HS-5 (cell line): ENCODE measurements around the gene PLEKHA1.

ENCODE experiments used
- DNase-seq: peaks from one replicate; pipeline ENCODE4 v3.0.0-alpha.2; 2012; ENCODE audit warnings: low read depth

PLEKHA1 gene

GRCh38 chr10:122347170-122347841, 27.2 kb upstream of the PLEKHA1 start:
- no peak for DNase-seq

DNA sequence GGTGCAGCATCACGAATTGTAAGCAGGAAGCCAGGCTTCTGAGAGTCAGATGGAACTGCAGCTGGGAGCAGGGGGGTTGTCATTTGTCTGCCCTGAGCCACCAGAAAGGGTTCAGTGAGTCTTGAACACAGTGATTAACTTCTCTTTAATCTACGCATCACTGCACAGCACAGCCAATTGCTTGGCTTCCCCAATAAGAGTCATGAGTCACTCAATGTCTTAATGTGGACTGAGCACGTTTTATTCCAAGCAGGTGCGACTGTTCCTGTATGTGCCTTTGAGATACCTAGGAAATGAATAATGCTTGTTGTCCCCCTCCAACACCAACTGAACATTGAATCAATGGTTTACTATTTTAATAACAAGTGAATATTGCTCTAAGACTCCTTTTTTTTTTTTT, 26.0 kb upstream of the PLEKHA1 start:
- DNase-seq, result no peak

GRCh38 chr10:122348935-122349361, 25.6 kb upstream of the PLEKHA1 start:
- DNase-seq, result no peak

GRCh38 chr10:122349758-122350369, 24.6 kb upstream of the PLEKHA1 start:
- DNase-seq, result no peak

- DNase-seq, result no peak
These were observed 23.6 kb upstream of the PLEKHA1 start for GRCh38 chr10:122350893-122351292.

DNA sequence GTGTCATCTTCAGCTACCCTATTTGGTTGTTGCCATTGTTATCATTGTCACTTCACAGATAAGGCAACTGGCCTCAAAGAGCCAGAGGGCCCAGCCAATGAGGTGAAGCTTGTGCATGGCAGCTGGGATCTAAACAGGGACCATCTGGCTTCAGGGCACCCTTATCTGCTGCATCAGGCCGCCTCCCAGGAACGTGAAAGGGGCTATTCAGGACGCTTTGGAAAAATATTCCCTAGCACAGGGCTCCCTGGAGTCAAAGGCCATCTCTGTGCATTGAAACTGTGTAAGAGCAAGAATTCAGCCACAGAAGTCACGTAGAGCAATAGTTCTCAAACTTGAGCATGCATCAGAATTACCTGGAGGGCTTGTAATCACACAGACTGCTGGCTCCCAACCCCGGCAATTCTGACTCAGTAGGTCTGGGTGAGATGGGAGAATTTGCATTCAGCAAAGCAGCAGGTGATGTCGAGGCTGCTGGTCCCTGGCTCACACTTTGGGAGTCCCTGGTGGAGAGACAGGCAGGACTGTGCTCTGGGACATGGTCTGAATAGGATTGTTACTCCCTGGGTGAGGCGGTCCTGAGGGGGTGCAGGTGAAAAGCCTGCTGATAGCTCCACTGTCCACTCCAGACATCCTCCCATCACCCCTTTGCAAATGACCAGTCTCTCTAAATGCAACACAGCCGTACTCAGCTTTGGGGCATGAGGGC, 21.5 kb upstream of the PLEKHA1 start:
- no peak for DNase-seq

DNA sequence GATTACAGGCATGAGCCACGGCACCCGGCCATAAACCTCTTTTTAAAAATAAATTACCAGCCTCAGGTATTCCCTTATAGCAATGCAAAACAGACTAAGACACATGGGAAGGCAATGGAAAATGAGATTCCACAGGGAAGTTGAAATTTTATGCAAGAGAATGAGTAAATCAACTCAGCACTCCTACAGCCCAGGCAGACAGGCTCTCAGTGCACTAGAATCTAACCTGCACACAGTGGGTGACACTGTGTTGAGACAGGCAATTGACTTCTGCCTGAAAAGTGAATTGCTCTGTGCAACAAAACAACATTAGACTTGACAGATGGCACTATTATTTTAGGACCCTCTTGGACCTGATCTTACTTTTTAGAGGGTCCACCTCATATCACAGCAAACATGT, 20.1 kb upstream of the PLEKHA1 start:
- no peak for DNase-seq

- DNase-seq, result no peak
These were observed 16.8 kb upstream of the PLEKHA1 start for GRCh38 chr10:122357685-122358084.

DNA sequence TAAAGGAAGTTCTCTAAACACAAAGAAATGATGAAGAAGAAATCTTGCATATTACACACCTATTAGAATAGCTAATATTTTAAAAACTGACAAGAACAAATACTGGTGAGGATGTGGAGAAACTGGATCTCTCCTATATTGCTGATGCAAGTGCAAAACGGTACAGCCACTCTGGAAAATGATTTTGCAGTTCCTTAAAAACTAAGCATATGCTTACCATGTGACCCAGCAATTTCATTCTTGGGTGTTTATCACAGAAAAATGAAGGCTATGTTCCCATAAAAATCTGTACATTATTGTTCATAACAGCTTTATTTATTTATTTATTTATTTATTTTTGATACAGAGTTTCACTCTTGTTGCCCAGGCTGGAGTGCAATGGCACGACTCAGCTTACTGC, 14.9 kb upstream of the PLEKHA1 start:
- no peak for DNase-seq

DNA sequence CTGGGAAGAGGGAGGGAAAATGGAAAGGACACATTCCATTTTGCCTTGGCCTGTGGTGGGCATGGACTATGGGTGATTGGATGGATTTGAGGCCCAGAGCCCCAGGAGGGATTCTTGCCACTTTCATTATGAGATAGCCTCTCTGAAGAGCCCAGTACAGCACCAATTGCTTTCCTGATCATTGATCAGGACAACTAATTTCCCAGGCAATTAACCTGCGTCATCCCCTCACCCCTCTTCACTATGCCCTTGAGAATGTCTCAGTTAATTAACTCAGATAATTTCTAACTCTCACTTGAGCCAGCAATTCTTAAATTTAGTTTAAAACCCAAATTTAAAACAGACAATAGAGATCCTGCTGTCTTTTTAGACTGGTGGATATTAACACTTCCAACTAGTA, 13.5 kb upstream of the PLEKHA1 start:
- no peak for DNase-seq

- DNase-seq, result no peak
These were observed 12.4 kb upstream of the PLEKHA1 start for GRCh38 chr10:122362031-122362592.

GRCh38 chr10:122362621-122363020, 11.9 kb upstream of the PLEKHA1 start:
- DNase-seq, result no peak

DNA sequence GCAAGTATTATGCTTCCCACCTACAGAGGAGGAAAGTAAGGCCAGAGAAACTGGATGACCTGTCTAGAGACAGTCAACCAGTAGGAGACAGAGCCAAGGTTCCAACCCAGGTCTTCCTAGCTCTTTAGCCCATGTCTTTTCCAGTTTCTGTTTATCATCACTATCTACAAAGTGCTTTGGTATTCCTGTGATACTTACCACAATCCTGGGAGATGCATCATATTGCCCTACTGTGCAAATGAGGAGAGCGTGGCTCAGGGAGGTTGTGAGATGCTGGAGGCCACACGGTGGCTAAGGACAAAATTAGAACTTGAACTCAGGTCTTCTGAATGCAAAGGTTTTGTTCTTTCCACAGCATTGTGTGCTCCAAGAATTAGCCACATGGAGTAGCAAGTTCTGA, 11.2 kb upstream of the PLEKHA1 start:
- DNase-seq, result no peak

GRCh38 chr10:122363722-122364463, 10.6 kb upstream of the PLEKHA1 start:
- no peak for DNase-seq

- no peak for DNase-seq
These were observed 5.8 kb upstream of the PLEKHA1 start for GRCh38 chr10:122368502-122369254.

GRCh38 chr10:122373108-122373507, 1.4 kb upstream of the PLEKHA1 start:
- DNase-seq, result no peak

GRCh38 chr10:122373721-122374120, 787 bp upstream of the PLEKHA1 start:
- DNase-seq, result no peak

DNA sequence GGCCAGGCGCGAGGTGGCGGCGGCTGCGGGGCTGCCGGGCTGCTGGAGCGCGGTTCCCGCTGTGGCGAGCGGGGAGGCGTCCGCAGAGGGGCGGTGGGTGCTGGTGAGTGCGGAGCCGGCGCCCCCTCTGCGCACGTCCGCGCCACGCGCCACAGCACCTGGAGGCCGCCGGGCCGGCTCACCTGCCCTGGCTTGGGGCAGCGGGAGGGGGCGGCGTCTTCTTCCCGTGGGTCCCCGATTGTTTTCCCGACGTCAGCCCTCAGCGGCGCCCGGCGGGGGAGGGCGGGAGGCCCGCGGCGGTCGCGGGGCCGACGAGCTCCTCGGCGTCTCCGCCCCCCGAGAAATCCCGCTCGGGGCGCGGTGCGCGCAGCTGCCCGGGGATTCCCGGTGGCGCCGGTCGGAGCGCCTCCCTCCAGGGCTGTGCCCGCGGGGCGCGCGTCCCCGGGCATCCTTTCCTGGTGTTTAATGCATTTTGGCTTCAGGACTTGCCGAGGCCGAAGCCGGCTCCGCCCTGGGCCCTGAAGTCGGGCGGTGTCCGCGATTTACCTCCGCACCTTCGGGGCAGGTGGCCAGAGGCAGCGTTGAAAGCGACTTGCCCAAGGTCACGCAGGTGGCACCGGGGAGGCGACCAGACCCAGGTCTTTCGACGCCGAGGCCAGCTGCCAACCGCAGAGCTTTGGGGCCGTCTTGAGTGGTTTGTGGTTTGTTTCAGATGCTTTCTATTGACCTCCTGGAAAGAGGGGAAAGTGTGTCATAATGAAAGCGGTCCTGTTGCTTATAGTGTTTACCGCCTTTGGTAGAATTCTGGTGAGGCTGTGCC, 561 bp downstream of the PLEKHA1 start:
- DNase-seq, result peak; percentile 18

- DNase-seq, result no peak
These were observed 1.2 kb downstream of the PLEKHA1 start for GRCh38 chr10:122375679-122376160.

GRCh38 chr10:122376364-122376961, 2.0 kb downstream of the PLEKHA1 start:
- DNase-seq, result no peak
